Measurements from ENCODE around the gene SLC35E2B. TPM values are rescaled to one million over a fixed set of nuclear protein-coding genes. Genes with fewer than 3 reads are reported as not detected.
A peak's percentile ranks its signal among the peaks of the same experiment; 100 is the strongest.
"Not testable (repeated sequence)": the region's sequence is repeated elsewhere in the genome, so short reads cannot be mapped to it uniquely, and the experiment has no call there.

SLC35E2B gene
- total RNA-seq, 1 donor from 2014 or later: 15.7 TPM

GRCh38 chr1:1687846-1688245 lies 4.7 kb downstream of the SLC35E2B start:
- H3K27ac ChIP-seq (ENCODE audit: low read depth, low read length): no peak overlapping the region
- no peaks in the 10 kb centered on the region for H3K27me3 ChIP-seq (ENCODE audit: control insufficient read depth in 3 of 3, insufficient read depth in 3 of 3, low read length in 3 of 3)
- no peaks in the 10 kb centered on the region for H3K9me3 ChIP-seq (ENCODE audit: control insufficient read depth in 3 of 3, low read length in 3 of 3)
- H3K4me3 ChIP-seq (ENCODE audit: low read length in 3 of 3): no peak overlapping the region
- no peak overlapping the region for H3K9ac ChIP-seq (ENCODE audit: low read depth in 1 of 3, low read length in 3 of 3)
- no peaks in the 10 kb centered on the region for H3K4me1 ChIP-seq (ENCODE audit: control insufficient read depth in 3 of 3, insufficient read depth in 3 of 3, low read length in 3 of 3)
- H3K36me3 ChIP-seq (ENCODE audit: control insufficient read depth in 3 of 3, insufficient read depth in 3 of 3, low read length in 3 of 3): peaks cover 0 to 7% (median 0%) of the 10 kb centered on the region in 3 donors

GRCh38 chr1:1684031-1684681 lies 8.4 kb downstream of the SLC35E2B start:
- no peak overlapping the region for H3K9ac ChIP-seq (ENCODE audit: low read depth in 1 of 3, low read length in 3 of 3)
- H3K4me3 ChIP-seq (ENCODE audit: low read length in 3 of 3): no peak overlapping the region
- H3K4me1 ChIP-seq (ENCODE audit: control insufficient read depth in 3 of 3, insufficient read depth in 3 of 3, low read length in 3 of 3): no peaks in the 10 kb centered on the region
- H3K9me3 ChIP-seq (ENCODE audit: control insufficient read depth in 3 of 3, low read length in 3 of 3): no peaks in the 10 kb centered on the region
- peaks cover 0 to 11% (median 0%) of the 10 kb centered on the region in 3 donors for H3K36me3 ChIP-seq (ENCODE audit: control insufficient read depth in 3 of 3, insufficient read depth in 3 of 3, low read length in 3 of 3)
- no peak overlapping the region for H3K27ac ChIP-seq (ENCODE audit: low read depth, low read length)
- H3K27me3 ChIP-seq (ENCODE audit: control insufficient read depth in 3 of 3, insufficient read depth in 3 of 3, low read length in 3 of 3): no peaks in the 10 kb centered on the region

- peaks cover 0 to 11% (median 0%) of the 10 kb centered on the region in 3 donors for H3K36me3 ChIP-seq (ENCODE audit: control insufficient read depth in 3 of 3, insufficient read depth in 3 of 3, low read length in 3 of 3)
- H3K27me3 ChIP-seq (ENCODE audit: control insufficient read depth in 3 of 3, insufficient read depth in 3 of 3, low read length in 3 of 3): no peaks in the 10 kb centered on the region
- no peak overlapping the region for H3K9ac ChIP-seq (ENCODE audit: low read depth in 1 of 3, low read length in 3 of 3)
- no peaks in the 10 kb centered on the region for H3K9me3 ChIP-seq (ENCODE audit: control insufficient read depth in 3 of 3, low read length in 3 of 3)
- no peak overlapping the region for H3K27ac ChIP-seq (ENCODE audit: low read depth, low read length)
- no peak overlapping the region for H3K4me3 ChIP-seq (ENCODE audit: low read length in 3 of 3)
- peaks cover 2 to 6% (median 3%) of the 10 kb centered on the region in 3 donors for H3K4me1 ChIP-seq (ENCODE audit: control insufficient read depth in 3 of 3, insufficient read depth in 3 of 3, low read length in 3 of 3)
These were observed 9.3 kb downstream of the SLC35E2B start for GRCh38 chr1:1683104-1683905.

- no peak overlapping the region for H3K9ac ChIP-seq (ENCODE audit: low read depth in 1 of 3, low read length in 3 of 3)
These were observed 11.7 kb downstream of the SLC35E2B start for GRCh38 chr1:1680912-1681273.

GRCh38 chr1:1680031-1680911 lies 12.3 kb downstream of the SLC35E2B start:
- H3K27ac ChIP-seq (ENCODE audit: low read depth, low read length): no peak overlapping the region

More at GRCh38 chr1:1680912-1681273, 11.7 kb downstream of the SLC35E2B start:
- peaks cover 0 to 9% (median 0%) of the 10 kb centered on the region in 3 donors for H3K36me3 ChIP-seq (ENCODE audit: control insufficient read depth in 3 of 3, insufficient read depth in 3 of 3, low read length in 3 of 3)
- H3K9me3 ChIP-seq (ENCODE audit: control insufficient read depth in 3 of 3, low read length in 3 of 3): no peaks in the 10 kb centered on the region
- no peak overlapping the region for H3K4me3 ChIP-seq (ENCODE audit: low read length in 3 of 3)
- H3K4me1 ChIP-seq (ENCODE audit: control insufficient read depth in 3 of 3, insufficient read depth in 3 of 3, low read length in 3 of 3): peaks cover 5 to 11% (median 7%) of the 10 kb centered on the region in 3 donors
- no peak overlapping the region for H3K27ac ChIP-seq (ENCODE audit: low read depth, low read length)
- H3K27me3 ChIP-seq (ENCODE audit: control insufficient read depth in 3 of 3, insufficient read depth in 3 of 3, low read length in 3 of 3): no peaks in the 10 kb centered on the region

GRCh38 chr1:1678581-1679380 lies 13.8 kb downstream of the SLC35E2B start:
- Histone ChIP-seq H3K36me3 (ENCODE audit: control insufficient read depth in 3 of 3, insufficient read depth in 3 of 3, low read length in 3 of 3) (peaks cover 0 to 9% (median 0%) of the 10 kb centered on the region in 3 donors), H3K27me3 (ENCODE audit: control insufficient read depth in 3 of 3, insufficient read depth in 3 of 3, low read length in 3 of 3) (no peaks in the 10 kb centered on the region), H3K9me3 (ENCODE audit: control insufficient read depth in 3 of 3, low read length in 3 of 3) (no peaks in the 10 kb centered on the region), H3K4me1 (ENCODE audit: control insufficient read depth in 3 of 3, insufficient read depth in 3 of 3, low read length in 3 of 3) (peaks cover 5 to 11% (median 7%) of the 10 kb centered on the region in 3 donors), H3K9ac (ENCODE audit: low read depth in 1 of 3, low read length in 3 of 3) (peak overlapping the region in 2 of 3 donors; percentile 51 to 54), H3K27ac (ENCODE audit: low read depth, low read length) (no peak overlapping the region), H3K4me3 (ENCODE audit: low read length in 3 of 3) (no peak overlapping the region)

More at GRCh38 chr1:1680031-1680911, 12.3 kb downstream of the SLC35E2B start:
- no peaks in the 10 kb centered on the region for H3K27me3 ChIP-seq (ENCODE audit: control insufficient read depth in 3 of 3, insufficient read depth in 3 of 3, low read length in 3 of 3)
- H3K4me1 ChIP-seq (ENCODE audit: control insufficient read depth in 3 of 3, insufficient read depth in 3 of 3, low read length in 3 of 3): peaks cover 5 to 11% (median 7%) of the 10 kb centered on the region in 3 donors
- no peak overlapping the region for H3K9ac ChIP-seq (ENCODE audit: low read depth in 1 of 3, low read length in 3 of 3)
- no peak overlapping the region for H3K4me3 ChIP-seq (ENCODE audit: low read length in 3 of 3)
- no peaks in the 10 kb centered on the region for H3K9me3 ChIP-seq (ENCODE audit: control insufficient read depth in 3 of 3, low read length in 3 of 3)
- peaks cover 0 to 9% (median 0%) of the 10 kb centered on the region in 3 donors for H3K36me3 ChIP-seq (ENCODE audit: control insufficient read depth in 3 of 3, insufficient read depth in 3 of 3, low read length in 3 of 3)

GRCh38 chr1:1677718-1678580 lies 14.6 kb downstream of the SLC35E2B start:
- H3K36me3 ChIP-seq (ENCODE audit: control insufficient read depth in 3 of 3, insufficient read depth in 3 of 3, low read length in 3 of 3): peaks cover 0 to 5% (median 0%) of the 10 kb centered on the region in 3 donors
- peaks cover 5 to 11% (median 7%) of the 10 kb centered on the region in 3 donors for H3K4me1 ChIP-seq (ENCODE audit: control insufficient read depth in 3 of 3, insufficient read depth in 3 of 3, low read length in 3 of 3)
- no peaks in the 10 kb centered on the region for H3K27me3 ChIP-seq (ENCODE audit: control insufficient read depth in 3 of 3, insufficient read depth in 3 of 3, low read length in 3 of 3)
- H3K9me3 ChIP-seq (ENCODE audit: control insufficient read depth in 3 of 3, low read length in 3 of 3): no peaks in the 10 kb centered on the region
- peak overlapping the region in 2 of 3 donors; percentile 51 to 54 for H3K9ac ChIP-seq (ENCODE audit: low read depth in 1 of 3, low read length in 3 of 3)
- H3K27ac ChIP-seq (ENCODE audit: low read depth, low read length): no peak overlapping the region
- no peak overlapping the region for H3K4me3 ChIP-seq (ENCODE audit: low read length in 3 of 3)

- not testable (repeated sequence) for H3K4me3 ChIP-seq (ENCODE audit: low read length in 3 of 3); H3K27ac ChIP-seq (ENCODE audit: low read depth, low read length); H3K9me3 ChIP-seq (ENCODE audit: control insufficient read depth in 3 of 3, low read length in 3 of 3); H3K9ac ChIP-seq (ENCODE audit: low read depth in 1 of 3, low read length in 3 of 3); H3K27me3 ChIP-seq (ENCODE audit: control insufficient read depth in 3 of 3, insufficient read depth in 3 of 3, low read length in 3 of 3)
- Histone ChIP-seq H3K4me1 (ENCODE audit: control insufficient read depth in 3 of 3, insufficient read depth in 3 of 3, low read length in 3 of 3) (peaks cover 5 to 11% (median 7%) of the 10 kb centered on the region in 3 donors), H3K36me3 (ENCODE audit: control insufficient read depth in 3 of 3, insufficient read depth in 3 of 3, low read length in 3 of 3) (peaks cover 7 to 14% (median 11%) of the 10 kb centered on the region in 3 donors)
These were observed 16.5 kb downstream of the SLC35E2B start for GRCh38 chr1:1676087-1676486.

All from skeletal muscle tissue (tissue), 4 donors.